Measurements from ENCODE around the gene AQP12B.
"Not testable (repeated sequence)": the region's sequence is repeated elsewhere in the genome, so short reads cannot be mapped to it uniquely, and the experiment has no call there.

The AQP12B gene, protein sequence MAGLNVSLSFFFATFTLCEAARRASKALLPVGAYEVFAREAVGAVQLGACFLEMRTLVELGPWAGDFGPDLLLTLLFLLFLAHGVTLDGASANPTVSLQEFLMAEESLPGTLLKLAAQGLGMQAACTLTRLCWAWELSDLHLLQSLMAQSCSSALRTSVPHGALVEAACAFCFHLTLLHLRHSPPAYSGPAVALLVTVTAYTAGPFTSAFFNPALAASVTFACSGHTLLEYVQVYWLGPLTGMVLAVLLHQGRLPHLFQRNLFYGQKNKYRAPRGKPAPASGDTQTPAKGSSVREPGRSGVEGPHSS

DNA sequence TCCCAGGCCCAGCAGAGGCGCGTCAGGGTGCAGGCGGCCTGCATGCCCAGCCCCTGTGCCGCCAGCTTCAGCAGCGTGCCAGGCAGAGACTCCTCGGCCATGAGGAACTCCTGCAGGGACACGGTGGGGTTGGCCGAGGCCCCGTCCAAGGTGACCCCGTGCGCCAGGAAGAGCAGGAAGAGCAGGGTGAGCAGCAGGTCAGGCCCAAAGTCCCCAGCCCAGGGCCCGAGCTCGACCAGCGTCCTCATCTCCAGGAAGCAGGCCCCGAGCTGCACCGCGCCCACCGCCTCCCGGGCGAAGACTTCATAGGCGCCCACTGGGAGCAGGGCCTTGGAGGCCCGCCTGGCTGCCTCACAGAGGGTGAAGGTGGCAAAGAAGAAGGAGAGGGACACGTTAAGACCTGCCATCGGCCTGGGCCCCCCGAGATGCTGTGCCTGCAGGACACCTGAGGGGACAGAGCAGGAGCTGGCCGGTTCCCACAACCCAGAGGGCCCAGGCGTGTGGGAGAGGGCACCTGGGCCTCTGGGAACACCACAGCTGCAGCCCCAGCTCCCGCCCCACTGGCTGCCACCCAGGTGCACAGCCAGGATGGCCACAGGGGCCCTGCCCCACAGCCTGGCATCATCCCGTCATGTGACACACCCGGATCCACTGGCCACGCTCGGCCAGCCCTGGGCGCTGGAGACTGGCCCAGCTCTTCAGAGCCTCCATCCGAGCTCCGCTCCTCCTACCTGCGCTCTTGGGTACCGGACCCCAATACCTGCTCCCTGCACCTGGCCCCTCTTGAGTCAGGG is at the start of gene AQP12B:
Gene AQP12B, minus strand, starts transcription at position 455 of the 794 bp plus-strand sequence. Its CDS starts 48 bp downstream, at position 407.
- in situ Hi-C loops (cut with MboI; ENCODE audit: low sequenced_read_pairs); DNase-seq (ENCODE audit: low spot score in 2 of 2); H3K36me3 ChIP-seq (replicated peaks); H3K9me3 ChIP-seq; H3K4me1 ChIP-seq; H3K4me3 ChIP-seq: not testable (repeated sequence)
- peaks cover 12% of the 10 kb centered on the region for H3K27me3 ChIP-seq (ENCODE audit: low read depth)

DNA sequence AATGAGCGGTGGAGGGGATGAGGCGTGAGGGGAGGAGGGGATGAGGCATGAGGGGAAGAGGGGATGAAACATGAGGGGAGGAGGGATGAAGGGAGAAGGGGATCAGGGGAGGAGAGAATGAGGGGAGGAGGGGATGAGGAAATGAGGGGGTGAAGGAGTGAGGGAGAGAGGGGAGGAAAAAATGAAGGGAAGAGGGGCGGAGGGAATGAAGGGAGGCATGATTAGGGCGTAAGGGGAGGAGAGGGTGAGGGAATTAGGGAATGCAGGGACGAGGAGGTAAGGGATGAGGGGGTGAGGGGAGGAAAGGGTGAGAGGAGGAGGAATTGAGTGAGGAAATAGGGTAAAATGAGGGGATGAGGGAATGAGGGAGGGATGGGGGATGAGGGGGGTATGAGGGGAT is 49.5 kb upstream of the AQP12B start:
- Histone ChIP-seq H3K9me3 (no peaks in the 10 kb centered on the region), H3K36me3 (replicated peaks) (peaks cover 51% of the 10 kb centered on the region), H3K4me3 (no peak overlapping the region), H3K27me3 (ENCODE audit: low read depth) (no peaks in the 10 kb centered on the region), H3K4me1 (no peaks in the 10 kb centered on the region)
- in situ Hi-C loops (cut with MboI; ENCODE audit: low sequenced_read_pairs), result no loop called here
- no peak for DNase-seq (ENCODE audit: low spot score in 2 of 2)

DNA sequence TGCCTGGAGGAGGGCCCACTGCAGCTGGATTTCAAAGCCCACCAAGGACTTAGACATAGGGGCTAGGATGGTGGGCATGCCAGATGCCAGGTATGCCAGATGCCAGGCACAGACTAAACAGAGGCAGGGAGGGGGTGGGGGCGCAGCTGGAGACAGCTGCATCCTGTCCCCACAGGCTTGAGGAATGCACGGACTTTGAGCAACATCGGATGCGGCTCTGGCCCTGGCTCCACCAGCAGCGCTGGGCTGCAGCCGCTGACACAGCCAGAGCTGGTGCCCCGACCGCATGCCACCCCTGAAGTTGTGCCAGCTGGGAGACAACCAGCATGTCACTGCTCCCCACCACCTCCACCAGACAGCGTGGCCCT is 48.5 kb upstream of the AQP12B start:
- Histone ChIP-seq H3K4me3 (no peak overlapping the region), H3K4me1 (no peaks in the 10 kb centered on the region), H3K36me3 (replicated peaks) (peaks cover 51% of the 10 kb centered on the region), H3K9me3 (no peaks in the 10 kb centered on the region), H3K27me3 (ENCODE audit: low read depth) (no peaks in the 10 kb centered on the region)
- in situ Hi-C loops (cut with MboI; ENCODE audit: low sequenced_read_pairs), result no loop called here
- no peak for DNase-seq (ENCODE audit: low spot score in 2 of 2)

DNA sequence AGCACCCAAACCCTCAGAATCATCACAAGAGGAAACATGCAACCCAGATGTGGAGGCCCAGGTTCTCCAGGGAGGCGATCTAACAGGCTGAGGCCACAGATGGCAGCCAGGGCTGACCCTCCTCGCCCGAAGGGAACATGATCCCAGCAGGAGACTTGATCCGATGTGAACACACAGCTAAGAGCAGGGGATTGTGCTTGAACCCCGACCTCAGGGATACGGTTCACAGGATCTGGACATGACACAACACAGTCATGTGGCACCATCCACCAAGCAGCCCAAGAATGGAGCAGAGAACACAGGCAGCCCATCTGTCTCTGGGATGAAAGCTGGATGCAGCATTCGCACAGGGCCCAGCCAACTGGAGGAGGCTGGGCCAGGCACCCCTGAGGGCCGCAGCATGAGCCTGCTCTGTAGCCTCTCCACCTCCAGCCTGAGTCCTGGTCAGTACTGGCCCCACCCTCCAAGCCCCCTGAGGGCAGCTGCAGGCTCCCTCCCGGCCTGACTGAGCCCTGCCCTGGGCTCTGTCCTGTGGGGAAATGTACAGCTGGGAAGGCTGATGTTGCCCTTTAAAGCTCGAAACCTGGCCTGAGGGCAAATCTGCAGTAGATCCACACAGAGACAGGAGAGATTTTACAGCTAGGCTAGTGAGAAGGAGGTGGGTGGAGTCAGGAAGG is 48.0 kb upstream of the AQP12B start:
- Histone ChIP-seq H3K4me3 (no peak overlapping the region), H3K36me3 (replicated peaks) (peaks cover 55% of the 10 kb centered on the region)
- in situ Hi-C loops (cut with MboI; ENCODE audit: low sequenced_read_pairs), result no loop called here

DNA sequence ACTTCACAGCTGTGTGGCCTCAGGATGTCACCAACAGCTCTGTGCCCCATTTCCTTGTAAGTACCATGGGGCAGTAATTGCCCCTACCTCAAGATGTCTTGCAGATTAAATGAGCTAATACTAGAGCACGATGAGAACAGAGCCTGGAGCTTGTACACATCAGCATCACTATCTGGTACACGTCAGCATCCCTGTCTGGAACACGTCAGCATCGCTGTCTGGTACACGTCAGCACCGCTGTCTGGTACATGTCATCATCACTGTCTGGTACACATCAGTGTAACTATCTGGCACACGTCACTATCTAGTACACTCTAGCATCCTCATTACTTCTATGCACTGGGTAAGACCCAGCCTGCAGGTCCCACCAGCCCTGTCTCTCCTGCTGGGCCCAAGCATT is 46.1 kb upstream of the AQP12B start:
- Histone ChIP-seq H3K9me3 (no peaks in the 10 kb centered on the region), H3K4me1 (no peaks in the 10 kb centered on the region), H3K4me3 (no peak overlapping the region), H3K36me3 (replicated peaks) (peaks cover 58% of the 10 kb centered on the region), H3K27me3 (ENCODE audit: low read depth) (no peaks in the 10 kb centered on the region)
- in situ Hi-C loops (cut with MboI; ENCODE audit: low sequenced_read_pairs), result no loop called here
- no peak for DNase-seq (ENCODE audit: low spot score in 2 of 2)

More for the DNA sequence above, 48.0 kb upstream of the AQP12B start:
- no peak for DNase-seq (ENCODE audit: low spot score in 2 of 2)
- Histone ChIP-seq H3K27me3 (ENCODE audit: low read depth) (no peaks in the 10 kb centered on the region), H3K9me3 (no peaks in the 10 kb centered on the region), H3K4me1 (no peaks in the 10 kb centered on the region)

DNA sequence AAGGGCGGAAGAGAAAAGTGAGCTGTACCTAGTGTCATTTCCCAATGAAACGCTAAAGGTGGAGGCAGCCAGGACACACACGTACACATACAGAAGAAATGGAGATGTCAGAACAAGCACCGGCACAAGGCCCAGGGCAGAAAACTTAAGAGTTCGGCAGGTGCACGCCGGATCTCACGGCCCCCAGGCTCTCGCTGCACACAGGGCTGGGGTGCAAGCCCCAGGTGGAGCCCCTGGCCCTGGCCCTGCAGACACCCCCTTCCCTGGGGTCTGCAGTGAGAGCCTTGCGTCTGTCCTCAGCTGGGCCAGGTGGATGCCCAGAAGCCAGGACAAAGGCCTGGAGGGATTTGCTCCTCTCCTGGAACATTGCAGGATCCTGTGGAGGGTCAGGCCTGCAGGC is 45.7 kb upstream of the AQP12B start:
- Histone ChIP-seq H3K4me1 (no peaks in the 10 kb centered on the region), H3K9me3 (no peaks in the 10 kb centered on the region), H3K4me3 (no peak overlapping the region), H3K27me3 (ENCODE audit: low read depth) (no peaks in the 10 kb centered on the region), H3K36me3 (replicated peaks) (peaks cover 58% of the 10 kb centered on the region)
- in situ Hi-C loops (cut with MboI; ENCODE audit: low sequenced_read_pairs), result no loop called here
- DNase-seq (ENCODE audit: low spot score in 2 of 2), result no peak

DNA sequence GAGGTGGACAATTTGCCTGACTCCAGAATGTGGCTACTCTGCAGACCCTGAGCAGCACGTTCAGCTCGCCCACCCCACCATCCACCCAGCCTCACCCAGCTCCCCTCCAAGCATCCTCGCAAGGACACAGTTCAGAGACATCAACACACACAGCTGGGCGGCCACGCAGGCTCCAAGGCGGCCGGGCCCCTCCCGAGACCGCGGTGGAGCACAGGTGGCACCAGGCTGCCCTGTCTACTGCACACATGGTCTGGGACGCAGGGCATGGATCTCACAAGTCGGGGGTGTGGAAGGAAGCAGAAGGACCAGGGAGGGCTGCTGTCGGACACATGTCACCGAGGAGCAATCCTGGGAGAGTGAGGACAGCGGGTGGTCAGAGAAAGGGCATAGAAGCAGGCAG is 45.2 kb upstream of the AQP12B start:
- H3K4me3 ChIP-seq, result no peak overlapping the region
- DNase-seq (ENCODE audit: low spot score in 2 of 2), result no peak
- in situ Hi-C loops (cut with MboI; ENCODE audit: low sequenced_read_pairs), result no loop called here
- no peaks in the 10 kb centered on the region for H3K27me3 ChIP-seq (ENCODE audit: low read depth)
- H3K36me3 ChIP-seq (replicated peaks), result peaks cover 59% of the 10 kb centered on the region
- no peaks in the 10 kb centered on the region for H3K9me3 ChIP-seq
- no peaks in the 10 kb centered on the region for H3K4me1 ChIP-seq

DNA sequence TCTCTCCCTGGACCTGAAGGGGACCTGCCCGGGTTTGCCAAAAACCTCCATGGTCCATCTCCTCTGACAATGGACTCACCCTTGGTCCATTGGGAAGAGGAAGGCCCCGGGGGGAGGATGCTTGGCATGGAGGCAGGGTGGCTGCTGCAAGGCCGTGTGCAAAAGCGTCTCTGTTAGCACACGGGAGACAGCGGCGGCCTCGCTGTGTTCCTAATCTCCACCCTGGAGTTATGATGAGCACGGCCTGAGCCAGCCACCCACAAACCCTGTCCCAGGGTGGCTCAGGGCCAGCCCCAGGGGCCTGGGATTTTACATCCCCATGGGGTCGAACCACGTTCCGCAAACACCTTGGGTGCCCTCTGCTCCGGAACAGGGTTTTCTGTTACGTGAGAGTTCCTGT is 44.8 kb upstream of the AQP12B start:
- Histone ChIP-seq H3K4me3 (no peak overlapping the region), H3K27me3 (ENCODE audit: low read depth) (no peaks in the 10 kb centered on the region), H3K4me1 (no peaks in the 10 kb centered on the region), H3K36me3 (replicated peaks) (peaks cover 63% of the 10 kb centered on the region), H3K9me3 (no peaks in the 10 kb centered on the region)
- in situ Hi-C loops (cut with MboI; ENCODE audit: low sequenced_read_pairs), result no loop called here
- no peak for DNase-seq (ENCODE audit: low spot score in 2 of 2)

DNA sequence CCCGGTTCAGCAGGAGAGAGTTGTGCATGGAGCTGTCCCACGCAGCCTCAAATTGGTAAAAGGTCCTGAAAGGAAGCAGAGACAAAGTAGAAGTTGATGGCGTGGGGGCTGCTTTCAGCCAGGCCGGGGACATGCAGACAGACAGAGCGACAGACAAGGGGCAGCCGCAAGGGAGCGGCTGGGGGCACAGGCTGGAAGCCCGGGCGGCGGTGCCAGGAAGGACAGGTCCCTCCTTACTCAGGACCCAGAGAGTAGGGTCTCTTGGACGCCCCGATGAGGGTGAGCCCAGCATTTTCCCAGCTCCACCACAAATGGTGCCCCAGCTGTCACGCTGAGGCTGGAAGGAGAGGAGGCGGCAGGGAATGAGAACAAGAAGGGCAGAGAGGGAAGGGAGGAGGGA is 44.2 kb upstream of the AQP12B start:
- Histone ChIP-seq H3K27me3 (ENCODE audit: low read depth) (no peaks in the 10 kb centered on the region), H3K4me1 (no peaks in the 10 kb centered on the region), H3K36me3 (replicated peaks) (peaks cover 69% of the 10 kb centered on the region), H3K9me3 (no peaks in the 10 kb centered on the region), H3K4me3 (no peak overlapping the region)
- in situ Hi-C loops (cut with MboI; ENCODE audit: low sequenced_read_pairs), result no loop called here
- no peak for DNase-seq (ENCODE audit: low spot score in 2 of 2)

DNA sequence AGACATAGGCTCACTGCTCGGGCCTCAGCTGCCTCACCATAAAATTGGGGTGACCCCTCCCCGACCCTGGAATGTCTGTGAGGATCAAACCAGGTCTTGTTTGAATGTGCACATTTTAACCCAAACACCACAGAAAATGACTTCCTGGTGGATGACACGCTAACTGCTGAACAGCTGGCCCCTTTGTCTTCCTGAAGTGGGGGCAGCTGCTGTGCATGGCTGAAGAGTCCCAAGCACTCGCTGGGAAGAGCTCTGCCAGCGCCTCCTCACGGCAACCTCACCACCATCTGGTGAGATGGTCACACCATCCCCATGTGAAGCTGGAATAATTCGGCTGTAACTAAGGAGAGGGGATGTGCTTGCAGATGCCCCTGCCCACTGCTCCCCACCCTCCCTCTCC is 43.0 kb upstream of the AQP12B start:
- no peaks in the 10 kb centered on the region for H3K4me1 ChIP-seq
- no peak overlapping the region for H3K4me3 ChIP-seq
- no peak for DNase-seq (ENCODE audit: low spot score in 2 of 2)
- in situ Hi-C loops (cut with MboI; ENCODE audit: low sequenced_read_pairs), result no loop called here
- no peaks in the 10 kb centered on the region for H3K27me3 ChIP-seq (ENCODE audit: low read depth)
- peaks cover 78% of the 10 kb centered on the region for H3K36me3 ChIP-seq (replicated peaks)
- H3K9me3 ChIP-seq, result no peaks in the 10 kb centered on the region

DNA sequence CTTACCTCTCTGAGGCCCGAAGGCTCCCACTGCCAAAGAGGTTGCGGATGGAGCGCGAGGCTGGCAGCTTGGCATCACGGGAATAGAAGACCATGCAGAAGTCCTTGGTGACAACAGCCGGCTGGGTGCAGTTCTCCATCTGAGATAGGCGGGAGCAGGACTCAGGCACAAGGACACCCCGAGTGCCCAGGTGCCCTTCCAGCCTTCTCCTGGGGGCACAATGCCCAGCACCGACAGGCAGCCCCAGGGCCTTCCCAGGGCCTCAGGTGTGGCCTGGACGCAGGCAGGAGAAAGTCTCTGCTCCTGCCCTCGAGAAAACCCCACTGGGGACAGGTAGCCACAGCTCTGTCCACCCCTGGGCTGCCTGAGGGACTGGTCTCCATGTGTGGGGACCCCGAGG is 42.6 kb upstream of the AQP12B start:
- Histone ChIP-seq H3K4me3 (no peak overlapping the region), H3K36me3 (replicated peaks) (peaks cover 82% of the 10 kb centered on the region), H3K4me1 (no peaks in the 10 kb centered on the region), H3K27me3 (ENCODE audit: low read depth) (no peaks in the 10 kb centered on the region), H3K9me3 (no peaks in the 10 kb centered on the region)
- no peak for DNase-seq (ENCODE audit: low spot score in 2 of 2)
- in situ Hi-C loops (cut with MboI; ENCODE audit: low sequenced_read_pairs), result no loop called here

DNA sequence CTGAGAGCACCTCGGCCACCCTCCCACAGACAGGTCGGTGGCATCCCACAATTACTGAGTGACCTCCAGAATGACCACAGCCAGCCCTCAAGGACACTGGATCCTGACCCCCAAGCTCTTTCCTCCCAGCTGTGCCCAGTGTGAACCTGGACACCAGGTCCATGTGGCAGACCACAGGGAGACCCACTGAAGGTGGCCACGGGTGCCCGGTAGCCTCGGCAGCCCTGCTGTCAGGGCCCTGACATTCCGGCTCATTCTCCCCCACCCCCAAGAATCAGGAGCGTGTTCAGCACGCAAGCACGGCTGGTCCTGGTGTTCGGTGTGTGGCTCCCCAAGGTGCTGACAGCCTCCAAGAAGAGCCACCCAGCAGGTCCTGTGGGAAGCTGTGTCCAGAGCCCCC is 41.7 kb upstream of the AQP12B start:
- Histone ChIP-seq H3K9me3 (no peaks in the 10 kb centered on the region), H3K36me3 (replicated peaks) (peaks cover 83% of the 10 kb centered on the region), H3K4me1 (no peaks in the 10 kb centered on the region), H3K4me3 (no peak overlapping the region), H3K27me3 (ENCODE audit: low read depth) (no peaks in the 10 kb centered on the region)
- in situ Hi-C loops (cut with MboI; ENCODE audit: low sequenced_read_pairs), result no loop called here
- DNase-seq (ENCODE audit: low spot score in 2 of 2), result no peak

DNA sequence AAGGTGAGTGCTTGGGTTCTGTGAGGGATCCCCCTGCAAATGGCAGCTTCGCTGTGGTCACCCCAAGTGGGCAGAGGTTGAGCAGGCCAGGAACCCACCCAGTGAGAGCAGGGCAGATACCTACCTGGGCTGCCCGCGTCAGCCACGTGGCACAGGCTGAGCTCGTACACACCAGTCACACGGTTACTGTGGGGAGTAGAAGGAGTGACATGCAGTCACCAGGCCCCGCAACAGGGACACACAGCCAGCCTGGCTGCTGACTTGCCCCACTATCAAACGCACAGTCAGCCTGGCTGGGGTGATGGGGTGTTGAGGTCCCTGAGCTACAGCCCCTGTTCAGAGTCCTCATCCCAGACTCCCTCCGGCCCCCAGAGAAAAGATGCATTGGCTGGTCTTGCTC is 41.2 kb upstream of the AQP12B start:
- in situ Hi-C loops (cut with MboI; ENCODE audit: low sequenced_read_pairs), result no loop called here

More for the DNA sequence above, 41.2 kb upstream of the AQP12B start:
- no peaks in the 10 kb centered on the region for H3K9me3 ChIP-seq
- peaks cover 89% of the 10 kb centered on the region for H3K36me3 ChIP-seq (replicated peaks)
- no peak overlapping the region for H3K4me3 ChIP-seq
- no peaks in the 10 kb centered on the region for H3K27me3 ChIP-seq (ENCODE audit: low read depth)
- DNase-seq (ENCODE audit: low spot score in 2 of 2), result no peak
- no peaks in the 10 kb centered on the region for H3K4me1 ChIP-seq
